IMR-90 (cell line): ENCODE data around the gene BORA. TPM values are rescaled to one million over a fixed set of nuclear protein-coding genes. Genes with fewer than 3 reads are reported as not detected.

ENCODE experiments used
- ATAC-seq: fragments of 200-7000 bp; cut with Tn5 transposase; 2 replicates; pipeline ENCODE4 v1.9.1; 2020; ENCODE audit warnings: low read depth, mild to moderate bottlenecking, moderate library complexity
- BruUV-seq: library from RNA; stranded (reverse); fragments of 400-500 nt; replicated peaks from 2 replicates; lab custom pipeline; 2021; lab: Mats Ljungman, UMichigan
- CTCF ChIA-PET: fragments of 300-600 bp; formaldehyde crosslinking; extraction: SDS; loops from one replicate; lab custom pipeline; 2021; ENCODE audit warnings: antibody characterized with exemption; lab: Yijun Ruan, JAX
- POLR2A ChIA-PET: fragments of 300-600 bp; sonication (Branson Sonifier 250); formaldehyde crosslinking; loops from one replicate; lab custom pipeline; 2022; ENCODE audit warnings: antibody characterized with exemption; ENCODE audit not compliant: unreplicated experiment; lab: Charles Lee
- DNase-seq: peaks from one replicate; pipeline ENCODE4 v3.0.0; 2013
- H2AFZ ChIP-seq: replicated peaks from 2 replicates; pipeline ENCODE3; 2013; ENCODE audit warnings: low read length, mild to moderate bottlenecking; ENCODE audit not compliant: poor library complexity
- H2AK5ac ChIP-seq: 2 replicates; pipeline ENCODE4 v1.6.1; 2013; ENCODE audit warnings: low read depth, low read length, inconsistent platforms
- H2AK9ac ChIP-seq: replicated peaks from 2 replicates; pipeline ENCODE3; 2013; ENCODE audit warnings: mild to moderate bottlenecking, low read depth, low read length, moderate library complexity; ENCODE audit not compliant: poor library complexity
- H2BK120ac ChIP-seq: 2 replicates; pipeline ENCODE4 v1.6.1; 2013; ENCODE audit warnings: low read depth, low read length, inconsistent platforms
- H2BK15ac ChIP-seq: 3 replicates; pipeline ENCODE4 v1.6.1; 2013; ENCODE audit warnings: low read depth, low read length, inconsistent platforms
- H2BK20ac ChIP-seq: 2 replicates; pipeline ENCODE4 v1.6.1; 2013; ENCODE audit warnings: low read depth, mild to moderate bottlenecking, inconsistent platforms, low read length, moderate library complexity
- H2BK5ac ChIP-seq: 2 replicates; pipeline ENCODE4 v1.6.1; 2013; ENCODE audit warnings: mild to moderate bottlenecking, low read depth, low read length, inconsistent platforms; ENCODE audit not compliant: poor library complexity, severe bottlenecking
- H3K14ac ChIP-seq: replicated peaks from 2 replicates; pipeline ENCODE4 v1.6.1; 2013; ENCODE audit warnings: low read depth, low read length, inconsistent platforms
- H3K18ac ChIP-seq: 2 replicates; pipeline ENCODE4 v1.6.1; 2013; ENCODE audit warnings: low read depth, low read length, control low read depth
- H3K23ac ChIP-seq: 2 replicates; pipeline ENCODE4 v1.6.1; 2013; ENCODE audit warnings: low read depth, low read length, inconsistent platforms
- H3K27ac ChIP-seq: 2 replicates; pipeline ENCODE4 v1.5.1; 2013; ENCODE audit warnings: mild to moderate bottlenecking, control low read depth, low read length; ENCODE audit not compliant: insufficient read depth
- H3K27me3 ChIP-seq: 2 replicates; pipeline ENCODE4 v1.6.1; 2013; ENCODE audit warnings: low read length; ENCODE audit not compliant: control insufficient read depth, insufficient read depth
- H3K36me3 ChIP-seq: 2 replicates; pipeline ENCODE4 v1.6.1; 2013; ENCODE audit warnings: low read length, mixed read lengths; ENCODE audit not compliant: control insufficient read depth, insufficient read depth
- H3K4ac ChIP-seq: 2 replicates; pipeline ENCODE4 v1.6.1; 2013; ENCODE audit warnings: low read depth, low read length, inconsistent platforms
- H3K4me1 ChIP-seq: 2 replicates; pipeline ENCODE4 v1.6.1; 2013; ENCODE audit warnings: low read length, mixed read lengths; ENCODE audit not compliant: control insufficient read depth, insufficient read depth
- H3K4me2 ChIP-seq: 2 replicates; pipeline ENCODE4 v1.6.1; 2013; ENCODE audit warnings: low read depth, mild to moderate bottlenecking, control low read depth, low read length, moderate library complexity
- H3K4me3 ChIP-seq: 2 replicates; pipeline ENCODE4 v1.5.1; 2013; ENCODE audit warnings: low read depth, mild to moderate bottlenecking, control low read depth, low read length, moderate library complexity; ENCODE audit not compliant: insufficient read depth
- H3K56ac ChIP-seq: 2 replicates; pipeline ENCODE4 v1.6.1; 2013; ENCODE audit warnings: low read length, inconsistent platforms; ENCODE audit not compliant: insufficient read depth; ENCODE audit errors: extremely low read depth
- H3K79me1 ChIP-seq, 2 experiments: 2 replicates each; pipeline ENCODE4 v1.6.1; 2013; ENCODE audit warnings: low read length in 2 of 2, inconsistent platforms in 1 of 2, low read depth in 1 of 2
- H3K9ac ChIP-seq: 2 replicates; pipeline ENCODE4 v1.6.1; 2013; ENCODE audit warnings: low read depth, low read length, control low read depth
- H3K9me1 ChIP-seq: 2 replicates; pipeline ENCODE4 v1.6.1; 2013; ENCODE audit warnings: low read length, inconsistent platforms; ENCODE audit not compliant: insufficient read depth
- H3K9me3 ChIP-seq: 2 replicates; pipeline ENCODE4 v1.6.1; 2013; ENCODE audit warnings: low read length; ENCODE audit not compliant: control insufficient read depth, insufficient read depth
- H4K20me1 ChIP-seq: 2 replicates; pipeline ENCODE4 v1.6.1; 2013; ENCODE audit warnings: low read length, inconsistent platforms; ENCODE audit not compliant: insufficient read depth
- H4K5ac ChIP-seq: 2 replicates; pipeline ENCODE4 v1.6.1; 2013; ENCODE audit warnings: mild to moderate bottlenecking, low read depth, low read length, control low read depth
- H4K8ac ChIP-seq, 2 experiments: 2 replicates each; pipeline ENCODE4 v1.6.1; 2013; ENCODE audit warnings: low read depth in 2 of 2, low read length in 2 of 2, control low read depth in 1 of 2, inconsistent platforms in 1 of 2
- H4K91ac ChIP-seq: 2 replicates; pipeline ENCODE4 v1.6.1; 2013; ENCODE audit warnings: low read depth, low read length, inconsistent platforms; ENCODE audit not compliant: insufficient read depth
- CHD1 ChIP-seq: IDR thresholded peaks from 2 replicates; pipeline ENCODE4 v1.6.1; 2012; ENCODE audit warnings: low read depth, low read length, improper control_type of control experiment
- FOS ChIP-seq: fragments of 150-350 bp; IDR thresholded peaks from 2 replicates; pipeline ENCODE4 v1.6.1; 2016; ENCODE audit warnings: low read depth, low read length
- MAZ ChIP-seq: IDR thresholded peaks from 2 replicates; pipeline ENCODE4 v1.6.1; 2012; ENCODE audit warnings: low read depth, mild to moderate bottlenecking, low read length, improper control_type of control experiment, moderate library complexity, borderline replicate concordance
- MXI1 ChIP-seq: IDR thresholded peaks from 2 replicates; pipeline ENCODE4 v1.6.1; 2012; ENCODE audit warnings: low read depth, mild to moderate bottlenecking, low read length, moderate library complexity, borderline replicate concordance
- NFE2L2 ChIP-seq: fragments of 150-350 bp; IDR thresholded peaks from 2 replicates; pipeline ENCODE4 v1.6.1; 2016; ENCODE audit warnings: low read depth, mild to moderate bottlenecking, low read length
- POLR2A ChIP-seq: IDR thresholded peaks from 2 replicates; pipeline ENCODE4 v1.6.1; 2012; ENCODE audit warnings: mild to moderate bottlenecking, low read depth, low read length
- RCOR1 ChIP-seq: IDR thresholded peaks from 2 replicates; pipeline ENCODE4 v1.6.1; 2012; ENCODE audit warnings: mild to moderate bottlenecking, low read length, improper control_type of control experiment; ENCODE audit not compliant: insufficient replicate concordance
- SMC3 ChIP-seq: fragments of 150-350 bp; IDR thresholded peaks from 2 replicates; pipeline ENCODE4 v1.6.1; 2016; ENCODE audit warnings: low read depth, mild to moderate bottlenecking, antibody characterized with exemption, low read length, moderate library complexity
- WGBS, 2 experiments: methylation state at CpG; one replicate each; pipeline versions ENCODE4 v1.1.5 to v1.1.7; 2013; ENCODE audit warnings: missing lambda C conversion rate in 2 of 2; ENCODE audit not compliant: insufficient read length in 1 of 2; ENCODE audit errors: extremely low coverage in 2 of 2; 5-methylcytosine and 5-hydroxymethylcytosine counted together
- dilution Hi-C: fragments of 300-500 bp; cut with HindIII; formaldehyde crosslinking; loops from one replicate; pipeline ENCODE4 v1.14.3; 2018; ENCODE audit warnings: low sequenced_read_pairs; ENCODE audit not compliant: unreplicated experiment
- in situ Hi-C: fragments of 300-500 bp; cut with MboI; formaldehyde crosslinking; loops from 3 replicates; pipeline ENCODE4 v1.14.3; 2019; ENCODE audit warnings: low sequenced_read_pairs, inconsistent platforms, mixed read lengths
- intact Hi-C: fragments of 100-400 bp; cut with micrococcal nuclease; formaldehyde crosslinking; loops from 2 replicates; pipeline ENCODE4 v1.10.0; 2022
- polyA plus RNA-seq, 3 experiments: library from polyadenylated mRNA; depleted of rRNA; stranded (reverse); fragments of >200 nt; gene quantifications; 2 replicates each; pipeline ENCODE4 v1.2.3, GENCODE V29; 2012; ENCODE audit warnings: low replicate concordance in 1 of 3
- total RNA-seq: library from RNA; depleted of rRNA; stranded (reverse); fragments of >200 nt; gene quantifications from 2 replicates; pipeline ENCODE4 v1.2.3, GENCODE V29; 2012

BORA gene
- total and polyA plus RNA-seq, 2 of the 4 experiments (the other 2 are of a cell fraction): 4.0 to 12.2 TPM

DNA sequence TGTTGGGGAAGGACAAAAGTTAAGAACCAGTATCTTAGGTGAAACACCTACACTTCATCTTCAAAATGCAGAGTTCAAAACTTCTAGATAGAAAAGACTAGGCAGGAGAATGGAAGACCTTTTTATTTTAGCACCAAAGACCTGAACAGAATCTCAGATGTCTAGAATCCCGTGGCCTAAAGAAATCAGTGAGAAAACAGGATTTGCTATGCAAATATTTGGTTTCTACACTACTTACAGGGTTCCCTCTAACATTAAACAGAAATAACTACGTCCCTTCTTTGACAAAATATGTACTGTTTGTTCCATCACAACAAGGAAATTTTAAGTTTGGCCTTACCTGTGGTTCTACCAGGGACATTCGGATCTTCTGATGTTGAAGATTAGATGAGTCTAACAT, 32.5 kb downstream of the BORA start:
- dilution Hi-C loops: no loop called here
- no TSS peak for BruUV-seq
- in situ Hi-C loops: no loop called here

More for the DNA sequence above, 32.5 kb downstream of the BORA start:
- Histone ChIP-seq H3K18ac (no peak overlapping the region), H2AK9ac (no peak overlapping the region), H3K27me3 (no peaks in the 10 kb centered on the region), H3K27ac (no peak overlapping the region), H3K23ac (no peak overlapping the region), H4K5ac (no peak overlapping the region), H3K4me1 (no peaks in the 10 kb centered on the region), H4K20me1 (no peaks in the 10 kb centered on the region), H2BK15ac (no peak overlapping the region), H3K9me1 (no peaks in the 10 kb centered on the region), H3K56ac (no peak overlapping the region), H2BK5ac (no peak overlapping the region), H3K4me3 (no peak overlapping the region), H2BK120ac (no peak overlapping the region), H3K4me2 (no peak overlapping the region), H4K91ac (no peak overlapping the region), H3K14ac (no peak overlapping the region), H2AFZ (no peak overlapping the region), H2AK5ac (no peak overlapping the region), H4K8ac (no peak overlapping the region), H3K4ac (no peak overlapping the region), H3K9me3 (no peaks in the 10 kb centered on the region), H3K9ac (no peak overlapping the region), H3K79me1 (0 out of 4 replicates have a peak, but pooled peaks cover 0 to under 1% of the 10 kb centered on the region in 2 experiments), H3K36me3 (peaks cover 34% of the 10 kb centered on the region), H2BK20ac (no peak overlapping the region)
- ATAC-seq (no peak), DNase-seq (no peak)
- no CpG with 5 or more reads among the region's 3 CpGs for whole genome bisulfite sequencing, 2 experiments
- ChIA-PET POLR2A (no interaction called here), CTCF (no interaction called here)
- TF ChIP-seq CHD1 (no peak), RCOR1 (no peak), FOS (no peak), MAZ (no peak), MXI1 (no peak), NFE2L2 (no peak), SMC3 (no peak), POLR2A (no peak)
- intact Hi-C loops: loop anchor here (2.0 kb wide), 1 partner anchor 15 kb away; no protein-coding TSS in a partner anchor
